ENCODE results near the gene UBE2D1. TPM values are rescaled to one million over a fixed set of nuclear protein-coding genes. Genes with fewer than 3 reads are reported as not detected.

UBE2D1 gene
- total RNA-seq, 4 donors from 2014 or later = 3.0 to 21.9 (median 8.9) TPM

- no peak for DNase-seq
- Histone ChIP-seq H3K4me3 (no peak overlapping the region), H3K36me3 (no peaks in the 10 kb centered on the region), H3K27me3 (no peaks in the 10 kb centered on the region), H3K27ac (no peak overlapping the region), H3K4me1 (peaks cover 0 to 33% (median 9%) of the 10 kb centered on the region in 4 donors), H3K9me3 (no peaks in the 10 kb centered on the region)
- WGBS, 2 donors (ENCODE audit: low coverage in 1 of 2) = 94 to 98% methylated on average over 3 of the region's 3 CpGs
- intact Hi-C loops (cut with DNase I; ENCODE audit: low total_unique reads) = loop anchor here (10.0 kb wide), 1 partner anchor 1893 kb away; no protein-coding TSS in a partner anchor
- in situ Hi-C loops (cut with MboI; ENCODE audit: low pct_ligation_motif_present in 1 of 4, low pct_unique_long_range_greater_than_20kb in 1 of 4, low sequenced_read_pairs in 3 of 4) = no loop called here
- TF ChIP-seq CTCF (IDR thresholded peaks at IDR 0.05) (no peak), POLR2A (IDR thresholded peaks at IDR 0.05) (no peak), POLR2AphosphoS5 (IDR thresholded peaks at IDR 0.05) (no peak), EP300 (IDR thresholded peaks at IDR 0.05; ENCODE audit: low read depth) (no peak)
Measured at GRCh38 chr10:58307676-58308075, 27.1 kb upstream of the UBE2D1 start.

- TF ChIP-seq CTCF (IDR thresholded peaks at IDR 0.05) (no peak), POLR2A (IDR thresholded peaks at IDR 0.05) (no peak), EP300 (IDR thresholded peaks at IDR 0.05; ENCODE audit: low read depth) (no peak), POLR2AphosphoS5 (IDR thresholded peaks at IDR 0.05) (no peak)
- no peak for DNase-seq
- intact Hi-C loops (cut with DNase I; ENCODE audit: low total_unique reads) (no loop called here), in situ Hi-C loops (cut with MboI; ENCODE audit: low pct_ligation_motif_present in 1 of 4, low pct_unique_long_range_greater_than_20kb in 1 of 4, low sequenced_read_pairs in 3 of 4) (no loop called here)
- no peak overlapping the region for H3K4me3 ChIP-seq
- peaks cover 0 to 13% (median 0%) of the 10 kb centered on the region in 4 donors for H3K4me1 ChIP-seq
- no peak overlapping the region for H3K27ac ChIP-seq
- no peaks in the 10 kb centered on the region for H3K9me3 ChIP-seq
- no peaks in the 10 kb centered on the region for H3K27me3 ChIP-seq
- no peaks in the 10 kb centered on the region for H3K36me3 ChIP-seq
Measured at GRCh38 chr10:58311026-58311425, 23.8 kb upstream of the UBE2D1 start.

GRCh38 chr10:58316874-58317273 is 17.9 kb upstream of the UBE2D1 start:
- intact Hi-C loops (cut with DNase I; ENCODE audit: low total_unique reads) (no loop called here), in situ Hi-C loops (cut with MboI; ENCODE audit: low pct_ligation_motif_present in 1 of 4, low pct_unique_long_range_greater_than_20kb in 1 of 4, low sequenced_read_pairs in 3 of 4) (no loop called here)
- DNase-seq = no peak

GRCh38 chr10:58318346-58318745 is 16.5 kb upstream of the UBE2D1 start:
- Histone ChIP-seq H3K4me3 (no peak overlapping the region), H3K9me3 (no peaks in the 10 kb centered on the region), H3K27me3 (no peaks in the 10 kb centered on the region), H3K27ac (no peak overlapping the region), H3K36me3 (no peaks in the 10 kb centered on the region), H3K4me1 (peaks cover 0 to 9% (median 3%) of the 10 kb centered on the region in 4 donors)
- WGBS, 2 donors (ENCODE audit: low coverage in 1 of 2) = 66 to 72% methylated on average over 2 of the region's 2 CpGs
- DNase-seq = no peak
- TF ChIP-seq EP300 (IDR thresholded peaks at IDR 0.05; ENCODE audit: low read depth) = no peak
- TF ChIP-seq POLR2AphosphoS5 (IDR thresholded peaks at IDR 0.05) = no peak
- TF ChIP-seq POLR2A (IDR thresholded peaks at IDR 0.05) = no peak
- no peak for TF ChIP-seq CTCF (IDR thresholded peaks at IDR 0.05)
- in situ Hi-C loops (cut with MboI; ENCODE audit: low pct_ligation_motif_present in 1 of 4, low pct_unique_long_range_greater_than_20kb in 1 of 4, low sequenced_read_pairs in 3 of 4) = no loop called here
- intact Hi-C loops (cut with DNase I; ENCODE audit: low total_unique reads) = no loop called here

More at GRCh38 chr10:58316874-58317273, 17.9 kb upstream of the UBE2D1 start:
- no peak overlapping the region for H3K4me3 ChIP-seq
- no peaks in the 10 kb centered on the region for H3K4me1 ChIP-seq
- H3K9me3 ChIP-seq = no peaks in the 10 kb centered on the region
- H3K27me3 ChIP-seq = no peaks in the 10 kb centered on the region
- no peaks in the 10 kb centered on the region for H3K36me3 ChIP-seq
- H3K27ac ChIP-seq = no peak overlapping the region
- TF ChIP-seq EP300 (IDR thresholded peaks at IDR 0.05; ENCODE audit: low read depth) (no peak), CTCF (IDR thresholded peaks at IDR 0.05) (no peak), POLR2AphosphoS5 (IDR thresholded peaks at IDR 0.05) (no peak), POLR2A (IDR thresholded peaks at IDR 0.05) (no peak)

Measured in transverse colon (tissue), 4 donors.